GM21717 (cell line): ENCODE measurements around the gene CMTM1.

ENCODE experiments used
- ATAC-seq: cut with Tn5 transposase; IDR thresholded peaks from one replicate; pipeline ENCODE4 v1.9.1; 2021; ENCODE audit warnings: mild to moderate bottlenecking, moderate library complexity; ENCODE audit not compliant: unreplicated experiment

Gene CMTM1

DNA sequence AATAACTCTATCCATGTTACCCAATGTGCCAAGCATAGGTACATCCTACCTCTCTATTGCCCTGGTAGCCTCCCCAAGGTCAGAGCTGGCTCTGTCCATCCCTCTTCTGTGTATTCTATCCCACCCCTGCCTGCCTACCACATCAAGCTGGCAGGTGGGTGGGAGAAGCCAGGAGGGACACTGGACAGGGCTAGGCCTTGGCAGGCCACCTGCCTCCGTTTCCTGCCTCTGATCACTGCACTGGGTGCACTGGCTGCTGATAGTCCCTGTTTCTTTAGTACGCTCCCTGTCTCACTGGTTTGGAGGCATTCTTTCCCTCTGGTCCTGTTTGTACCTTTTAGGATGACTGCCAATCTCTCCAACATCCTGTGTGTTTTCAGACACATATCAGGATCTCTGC lies 29.0 kb upstream of the CMTM1 start:
- ATAC-seq = no peak

DNA sequence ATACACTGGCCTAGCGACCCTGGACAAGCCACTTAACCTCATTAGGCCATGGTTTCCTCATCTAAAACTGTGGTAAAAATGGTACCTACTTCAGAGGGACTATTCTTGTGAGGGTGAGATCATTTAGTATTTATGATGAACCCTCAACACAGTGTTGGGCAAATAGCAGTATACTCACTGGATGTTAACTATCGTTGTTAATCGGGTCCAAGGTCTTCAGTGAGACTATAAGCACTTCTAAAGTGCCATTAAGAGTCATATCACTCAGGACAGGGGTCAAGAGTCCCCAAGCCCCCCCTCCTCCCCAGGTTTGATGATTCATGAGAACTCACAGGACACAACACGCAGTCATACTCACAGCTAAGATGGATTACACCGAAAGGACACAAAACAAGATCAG lies 27.3 kb upstream of the CMTM1 start:
- no peak for ATAC-seq

DNA sequence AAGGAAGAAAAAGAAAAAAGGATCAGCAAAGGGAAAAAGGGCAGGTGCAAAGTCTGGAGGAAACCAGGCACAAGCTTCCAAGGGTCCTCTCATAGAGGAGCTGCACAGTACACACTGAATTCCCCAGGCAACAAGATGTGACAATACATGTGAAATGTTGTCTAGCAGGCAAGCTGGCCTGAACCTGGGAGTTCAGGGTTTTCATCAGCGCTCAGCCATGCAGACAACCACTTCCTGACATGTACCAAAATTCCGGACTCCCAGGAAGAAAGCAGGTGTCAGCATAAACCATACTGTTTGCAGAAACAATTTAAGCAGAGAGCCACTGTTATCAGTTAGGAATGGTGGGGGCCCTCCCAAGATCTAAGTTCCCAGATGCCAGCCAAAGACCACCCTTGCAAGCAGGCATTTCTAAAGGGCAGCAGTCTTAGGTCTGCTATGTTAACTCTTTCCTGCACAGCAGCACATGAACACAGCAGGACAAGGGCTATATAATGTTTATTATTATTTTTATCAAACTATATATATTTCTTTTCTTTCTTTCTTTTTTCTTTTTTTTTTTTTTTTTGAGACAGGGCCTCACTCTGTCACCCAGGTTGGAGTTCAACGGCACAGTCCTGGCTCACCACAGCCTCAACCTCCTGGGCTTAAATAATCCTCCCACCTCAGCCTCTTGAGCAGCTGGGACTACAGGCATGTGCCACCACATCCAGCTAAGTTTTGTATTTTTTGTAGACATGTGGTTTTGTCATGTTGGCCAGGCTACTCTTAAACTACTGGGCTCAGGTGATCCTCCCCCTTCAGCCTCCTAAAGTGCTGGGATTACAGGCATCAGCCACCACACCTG lies 26.4 kb upstream of the CMTM1 start:
- ATAC-seq = peak; percentile 70

DNA sequence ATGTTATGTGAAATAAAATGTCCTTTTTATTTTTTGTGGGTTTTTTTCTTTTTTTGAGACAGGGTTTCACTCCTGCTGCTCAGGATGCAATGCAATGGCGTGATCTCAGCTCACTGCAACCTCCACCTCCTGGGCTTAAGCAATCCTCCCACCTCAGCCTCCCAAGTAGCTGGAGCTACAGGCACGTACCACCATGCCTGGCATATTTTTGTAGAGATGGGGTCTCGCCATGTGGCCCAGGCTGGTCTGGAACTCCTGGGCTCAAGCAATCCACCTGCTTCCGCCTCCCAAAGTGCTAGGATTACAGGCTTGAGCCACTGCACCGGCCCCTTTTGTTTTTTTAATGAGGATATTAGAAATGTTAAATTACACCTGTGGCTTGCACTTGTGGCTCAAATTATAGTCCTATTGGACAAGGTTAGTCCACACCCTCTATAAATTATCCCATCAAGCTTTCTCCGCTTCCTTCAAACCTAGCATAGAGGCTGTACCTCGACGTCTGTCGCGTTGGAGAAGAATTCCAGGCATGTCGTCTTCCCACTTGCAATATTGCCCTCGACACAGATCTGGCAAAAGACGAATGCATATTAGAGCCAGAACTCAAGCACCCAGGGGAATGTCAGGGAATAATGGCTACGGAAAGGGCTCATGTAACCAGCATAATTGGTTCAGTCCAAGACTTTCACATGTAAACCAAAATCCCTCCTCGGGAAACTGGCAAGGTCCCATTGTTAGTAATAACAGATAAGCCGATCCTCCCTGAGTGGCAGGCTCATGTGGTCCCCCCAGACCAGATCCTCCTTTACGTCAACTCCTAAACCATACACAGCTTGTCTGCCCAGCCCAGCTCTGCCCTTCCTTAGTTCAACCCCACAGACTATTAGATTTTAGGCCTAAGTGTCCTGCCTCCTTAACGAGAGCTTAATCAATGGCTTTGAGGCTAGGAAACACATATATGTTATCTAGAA lies 24.6 kb upstream of the CMTM1 start:
- no peak for ATAC-seq

DNA sequence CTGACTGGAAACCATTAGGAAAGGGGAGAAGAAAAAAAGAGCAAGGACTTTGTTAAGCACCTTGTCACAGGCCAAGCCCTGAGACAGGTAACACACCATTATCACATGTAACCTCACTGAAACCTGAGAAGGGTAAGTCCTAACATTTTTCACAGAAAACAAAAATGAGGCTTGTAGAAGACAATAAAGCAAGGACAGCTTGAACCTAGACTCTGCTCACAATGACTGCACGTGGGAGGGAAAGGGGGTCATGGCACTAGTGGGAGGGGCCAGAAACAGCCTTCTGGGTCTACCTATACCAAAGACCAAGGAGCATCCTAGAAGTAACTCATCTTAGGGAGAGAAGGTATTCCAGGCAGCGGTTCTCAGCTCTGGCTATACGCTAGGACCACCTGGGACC lies 23.8 kb upstream of the CMTM1 start:
- no peak for ATAC-seq

DNA sequence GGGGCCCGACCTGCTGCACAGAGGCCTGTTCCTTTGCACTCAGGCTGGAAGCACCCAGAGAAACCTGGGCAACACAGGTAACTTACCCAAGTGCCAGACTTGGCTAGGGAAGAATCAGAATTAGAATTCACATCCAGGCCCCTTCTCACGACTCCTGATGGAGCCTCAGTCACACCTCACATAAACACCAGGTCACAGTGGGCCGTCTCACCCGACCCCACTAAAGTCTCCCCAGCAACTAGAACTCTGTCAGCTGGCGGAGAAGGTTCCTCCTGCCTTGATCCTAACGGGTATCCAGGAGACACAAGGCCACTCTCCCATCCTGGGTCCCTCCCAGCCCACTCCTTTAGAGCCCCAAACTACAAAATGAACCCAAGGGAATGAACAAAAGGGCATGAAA lies 22.7 kb upstream of the CMTM1 start:
- no peak for ATAC-seq

DNA sequence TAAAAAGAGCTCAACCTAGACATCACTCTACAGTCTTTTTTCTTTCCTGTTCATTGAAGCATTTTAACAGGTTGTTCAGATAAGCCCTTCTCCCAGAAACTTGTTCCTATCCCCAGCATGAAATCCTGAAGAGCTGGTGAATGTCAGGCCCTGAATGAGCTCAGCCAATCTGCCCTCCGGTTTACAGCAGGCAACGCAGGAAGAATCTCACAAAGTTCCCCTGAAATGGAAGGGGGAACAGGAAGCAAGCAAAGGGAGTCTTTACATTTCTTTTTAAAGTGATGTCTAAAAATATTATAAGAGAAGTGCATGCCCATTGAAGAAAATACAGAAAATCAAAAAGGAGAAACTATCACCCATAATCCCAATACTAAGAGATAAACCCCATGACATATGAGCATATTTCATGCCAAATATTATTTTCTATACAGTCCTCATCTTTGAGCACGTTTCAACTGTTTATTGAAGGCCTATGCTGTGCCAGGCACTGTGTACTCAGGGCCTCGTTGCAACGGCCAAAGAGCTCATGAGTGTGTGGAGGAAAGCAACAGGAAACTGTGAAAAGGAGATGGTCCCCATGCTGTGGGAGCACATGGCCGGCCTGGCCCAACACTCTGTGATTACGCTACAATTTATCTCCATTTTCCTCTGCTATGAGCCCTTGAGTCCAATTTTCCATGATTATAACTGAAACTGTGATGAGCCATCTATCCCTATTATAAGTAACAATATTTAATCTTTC lies 22.1 kb upstream of the CMTM1 start:
- ATAC-seq = no peak

DNA sequence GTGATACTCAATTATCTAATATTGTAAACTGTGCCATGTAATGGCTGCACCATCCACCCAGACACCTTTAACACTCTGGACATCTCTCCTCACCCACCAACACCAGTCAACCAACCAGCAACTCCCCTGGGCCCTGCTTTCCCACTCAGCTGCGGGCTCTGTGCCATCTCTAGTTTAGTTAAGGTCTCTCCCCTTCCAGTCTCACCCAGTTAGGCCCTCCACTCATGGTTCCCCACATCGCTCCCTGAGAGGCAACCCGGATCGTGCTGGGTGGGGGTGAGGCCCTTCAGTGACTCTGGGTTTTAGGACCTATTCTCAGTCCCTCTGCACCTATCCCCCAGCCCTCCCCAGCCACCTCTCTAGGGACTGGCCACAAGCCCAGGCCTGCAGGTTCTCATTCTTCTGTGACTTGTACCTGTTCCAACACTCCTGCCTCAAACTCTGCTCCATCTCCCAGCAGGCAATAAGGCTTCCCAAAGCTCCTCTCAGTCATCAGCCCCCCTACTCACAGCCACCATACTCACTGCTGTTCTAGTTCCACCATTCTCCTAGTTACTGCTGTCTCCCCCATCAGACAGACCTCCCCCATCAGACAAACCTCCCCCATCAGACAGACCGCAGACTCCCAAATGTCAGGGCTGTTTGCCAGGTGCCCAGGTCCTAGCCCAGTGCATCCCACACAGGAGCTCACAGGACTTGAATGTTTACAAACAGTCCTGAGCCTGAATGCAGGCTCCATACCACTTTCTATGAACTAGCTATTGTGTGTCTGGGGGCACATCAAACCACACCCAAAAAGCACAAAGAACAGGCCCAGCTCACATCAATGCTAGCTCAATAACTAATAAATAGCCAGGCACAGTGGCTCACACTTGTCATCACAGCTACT lies 18.9 kb upstream of the CMTM1 start:
- ATAC-seq = no peak

DNA sequence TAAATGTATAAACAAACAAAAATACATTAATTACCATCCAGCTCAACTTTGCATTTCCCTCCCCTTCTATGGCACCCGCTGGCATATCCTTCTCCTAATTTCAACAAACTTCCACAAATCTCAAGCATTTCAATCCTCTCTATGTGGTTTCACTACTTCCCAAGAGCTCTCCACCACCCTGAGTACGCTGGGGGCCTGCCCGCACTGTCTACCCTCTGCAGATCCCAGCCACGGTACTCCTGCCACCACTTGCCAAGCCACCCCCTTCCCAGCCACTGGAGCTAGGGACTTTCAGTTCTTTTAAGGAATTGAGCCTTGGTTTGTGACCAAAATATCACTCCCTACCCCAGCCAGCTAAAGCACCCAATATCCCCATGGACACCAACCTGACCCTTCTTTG lies 18.2 kb upstream of the CMTM1 start:
- no peak for ATAC-seq

DNA sequence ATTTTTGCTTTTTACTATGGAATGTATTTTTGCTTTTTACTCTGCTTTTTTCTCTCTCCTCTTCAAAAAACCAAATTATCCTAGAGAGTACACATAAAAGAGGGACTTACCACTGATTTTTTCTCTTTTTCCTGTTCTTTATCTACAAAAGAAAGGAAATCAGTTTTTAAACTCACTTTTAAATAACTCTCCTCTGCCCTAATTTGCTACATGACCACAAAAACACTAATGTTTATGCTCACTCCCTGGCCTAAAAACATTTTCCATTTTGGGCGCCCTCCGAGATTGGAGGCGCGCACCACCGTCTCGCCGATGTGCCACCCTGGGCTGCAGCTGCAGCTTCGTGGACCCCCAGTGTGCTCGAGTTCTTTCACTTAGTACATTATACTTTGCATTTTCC lies 17.4 kb upstream of the CMTM1 start:
- no peak for ATAC-seq

DNA sequence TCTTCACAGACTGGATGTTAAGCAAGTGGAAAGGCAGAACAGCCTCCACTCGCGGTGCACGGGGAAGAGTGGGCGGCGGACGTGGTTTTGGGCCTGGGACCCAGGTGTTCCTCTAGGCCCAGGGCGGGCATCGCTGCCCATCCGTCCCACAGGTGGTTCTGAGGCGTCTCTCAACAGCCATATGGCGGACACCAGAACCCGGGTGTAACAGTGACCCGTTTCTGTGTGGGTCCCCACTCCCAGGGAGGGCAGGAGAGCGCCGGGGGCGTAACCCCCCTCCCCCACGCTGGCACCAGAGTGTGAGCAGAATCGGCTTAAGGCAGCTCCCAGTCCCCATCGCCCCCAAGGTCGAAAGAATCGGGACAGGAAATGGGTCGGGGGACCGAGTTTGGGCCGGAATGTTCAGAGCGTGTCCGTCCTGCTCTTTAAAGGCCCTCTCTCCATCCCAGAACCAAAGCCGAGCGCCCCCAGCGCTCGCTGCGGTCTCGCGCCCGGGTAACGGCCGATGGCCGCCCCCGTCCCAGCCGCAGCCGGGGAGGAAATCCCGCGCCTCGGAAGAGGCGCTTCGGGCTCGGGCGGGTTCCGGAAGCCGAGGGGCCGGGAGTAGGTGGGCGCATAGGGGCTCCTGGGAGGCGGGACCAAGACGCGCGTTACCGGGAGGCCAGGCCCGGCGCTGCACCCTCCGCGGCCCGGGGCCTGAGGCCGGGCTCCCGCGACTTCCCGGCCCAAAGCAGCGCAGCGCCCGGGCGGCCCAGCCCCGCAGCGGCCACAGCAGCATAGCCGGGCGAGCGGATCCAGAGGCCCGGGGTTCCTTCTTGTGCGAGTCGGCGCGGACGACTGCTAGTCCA lies 16.7 kb upstream of the CMTM1 start, which contains the start of gene TK2:
TSS of gene TK2 (minus strand) at position 839 of the 848 bp plus-strand sequence. CDS start at position 778, 61 bp downstream.
- ATAC-seq = no peak

DNA sequence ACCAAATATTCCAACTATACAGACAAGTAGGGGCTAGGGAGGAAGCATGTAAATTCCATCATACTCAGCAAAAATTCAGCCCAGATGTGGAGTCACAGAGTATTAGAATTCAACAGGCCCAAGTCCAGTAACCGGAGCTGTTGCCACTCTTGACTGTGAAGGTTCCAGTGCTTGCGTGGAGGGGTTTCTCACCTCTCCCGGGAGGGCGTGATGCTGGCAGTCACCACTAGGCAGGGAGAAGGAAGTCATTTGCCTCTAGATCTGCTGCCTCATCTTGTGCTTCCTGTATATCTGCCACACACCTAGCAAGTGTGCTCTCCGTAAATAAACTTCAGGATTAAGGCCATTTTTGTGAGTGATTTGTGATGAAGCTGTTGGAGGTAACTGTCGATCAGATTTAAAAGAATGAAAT lies 14.9 kb upstream of the CMTM1 start:
- no peak for ATAC-seq

DNA sequence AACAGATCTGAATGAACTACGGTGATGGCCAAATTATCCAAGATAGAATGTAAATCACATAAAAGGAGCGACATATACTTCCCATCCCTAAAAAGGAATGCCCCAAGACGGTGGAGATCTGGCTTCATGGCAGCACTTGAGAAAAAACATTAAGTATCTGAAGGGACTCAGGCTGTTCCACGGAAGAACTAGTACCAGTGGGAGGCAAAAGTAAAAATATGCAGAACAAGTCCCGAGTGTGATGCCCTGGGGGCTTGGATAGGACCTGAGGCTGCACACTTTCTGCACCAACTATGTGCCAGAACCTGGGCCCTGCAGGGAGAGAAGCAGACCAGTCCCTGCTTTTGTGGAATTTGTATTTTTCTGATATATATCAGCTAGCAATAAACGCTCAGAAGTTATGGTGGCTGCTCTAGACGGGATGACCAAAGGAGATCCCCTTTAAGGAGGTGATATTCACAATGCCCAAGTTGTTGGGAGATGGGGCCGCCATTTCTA lies 14.4 kb upstream of the CMTM1 start:
- peak; percentile 13 for ATAC-seq

DNA sequence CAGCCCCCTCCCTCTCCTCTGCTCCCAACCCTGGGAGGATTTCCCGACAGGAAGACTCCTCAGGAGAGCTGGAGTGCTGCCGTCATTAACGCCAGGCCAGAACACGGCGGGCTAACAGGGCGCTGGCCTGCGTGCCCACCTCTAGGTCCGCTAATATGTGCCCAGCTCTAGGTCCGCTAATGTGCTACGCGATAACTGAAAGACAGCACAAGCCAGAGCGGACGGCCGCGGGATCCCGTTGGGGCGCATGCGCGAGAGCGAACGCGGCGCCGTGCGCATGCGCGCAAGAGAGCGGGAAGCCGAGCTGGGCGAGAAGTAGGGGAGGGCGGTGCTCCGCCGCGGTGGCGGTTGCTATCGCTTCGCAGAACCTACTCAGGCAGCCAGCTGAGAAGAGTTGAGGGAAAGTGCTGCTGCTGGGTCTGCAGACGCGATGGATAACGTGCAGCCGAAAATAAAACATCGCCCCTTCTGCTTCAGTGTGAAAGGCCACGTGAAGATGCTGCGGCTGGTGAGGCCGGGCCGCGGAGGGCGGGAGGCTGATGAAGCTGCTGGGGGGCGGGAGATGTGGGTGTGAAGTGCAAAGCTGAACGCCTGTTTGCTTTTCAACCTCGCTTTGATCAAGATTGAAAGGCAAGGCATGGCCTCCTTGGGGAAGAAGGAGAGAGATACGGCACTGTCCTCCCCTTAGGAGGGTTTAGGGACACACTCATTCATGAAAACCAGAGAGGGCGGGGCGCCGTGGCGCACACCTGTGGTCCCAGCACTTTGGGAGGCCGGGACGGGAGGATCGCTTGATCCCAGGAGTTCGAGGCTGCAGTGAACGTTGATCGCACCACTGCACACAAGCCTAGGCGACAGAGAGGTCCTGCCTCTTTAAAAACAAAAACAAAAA lies 13.7 kb upstream of the CMTM1 start, which contains the start of gene CKLF:
TSS of gene CKLF (plus strand) at position 291 of the 892 bp plus-strand sequence. CDS start at position 431, 140 bp downstream.
- ATAC-seq = peak; percentile 64

DNA sequence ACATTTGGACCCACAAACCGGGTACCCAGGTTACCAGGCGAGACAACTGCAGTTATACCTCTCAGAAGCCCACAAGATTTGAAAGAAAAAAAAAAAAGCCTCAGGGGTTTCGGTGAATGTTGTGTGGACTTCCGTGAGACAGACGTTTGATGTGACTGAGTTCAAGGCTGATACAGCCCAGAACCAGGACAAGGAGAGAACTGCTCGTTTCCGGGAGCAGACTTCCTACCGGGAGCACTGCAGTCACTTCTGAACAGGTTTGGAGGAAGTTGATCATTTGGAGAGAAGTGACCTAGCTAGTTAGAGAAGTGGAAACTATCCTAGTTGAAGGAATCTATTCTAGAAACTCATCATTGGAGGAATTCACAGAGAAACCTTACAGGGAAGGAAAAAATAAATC lies 13.0 kb upstream of the CMTM1 start:
- no peak for ATAC-seq

DNA sequence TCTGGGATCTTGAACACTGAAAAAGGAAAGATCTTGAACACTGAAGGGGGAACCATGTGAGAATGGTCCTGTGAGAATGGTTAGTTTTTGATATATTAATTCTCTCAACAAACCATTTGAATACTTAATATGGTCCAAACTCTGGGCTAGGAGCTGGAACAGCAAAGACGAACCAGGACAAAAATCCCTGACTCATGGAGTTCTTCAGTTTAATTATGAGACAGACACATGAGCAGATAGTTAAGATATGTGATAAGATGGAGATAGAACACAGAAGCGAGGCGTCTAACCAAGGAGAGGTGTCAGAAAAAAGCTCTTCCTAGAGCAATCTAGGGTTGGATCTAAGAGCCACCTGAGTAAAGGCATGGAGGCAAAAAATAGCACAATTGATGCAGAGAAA lies 12.2 kb upstream of the CMTM1 start:
- ATAC-seq = no peak

DNA sequence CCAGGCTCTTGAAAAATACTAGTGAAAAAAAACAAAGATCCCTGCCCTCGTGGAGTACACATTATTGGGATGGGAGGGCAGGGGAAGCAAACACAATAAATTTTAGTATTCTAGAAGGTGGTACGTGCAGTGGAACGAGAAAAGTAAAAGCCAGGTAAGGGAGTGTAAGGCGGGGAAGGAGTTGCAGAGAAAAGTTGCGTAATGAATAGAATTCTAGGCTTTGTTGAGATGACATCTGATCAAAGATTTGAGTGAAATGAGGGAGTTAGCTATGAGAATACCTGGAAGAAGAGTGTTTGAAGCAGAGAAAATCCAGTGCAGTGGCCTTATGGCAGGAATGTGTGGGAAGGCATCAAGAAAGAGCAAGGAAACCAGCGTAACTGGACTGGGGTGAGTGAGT lies 11.7 kb upstream of the CMTM1 start:
- ATAC-seq = no peak

DNA sequence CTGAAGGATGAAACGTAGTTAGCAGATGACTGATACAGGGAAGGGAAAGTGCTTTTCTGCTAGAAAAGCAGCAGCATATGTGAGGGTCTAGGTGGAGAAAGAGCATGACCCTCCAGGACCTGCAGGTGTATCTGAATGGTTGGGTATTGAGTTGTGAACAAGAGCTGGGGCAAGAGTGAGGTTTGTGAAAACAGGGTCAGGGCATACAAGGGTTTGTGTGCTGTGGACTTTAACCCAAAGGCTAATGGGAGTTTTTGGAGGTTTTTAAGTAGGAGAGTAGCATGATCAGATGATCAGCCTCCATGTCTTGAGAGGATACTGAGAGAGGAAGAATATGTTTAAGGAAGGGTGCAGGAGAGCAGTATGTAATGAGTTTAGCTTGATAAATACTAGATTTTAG lies 6.1 kb upstream of the CMTM1 start:
- ATAC-seq = no peak
